HepG2 (cell line): ENCODE data around the gene NXPH1. TPM values are rescaled to one million over a fixed set of nuclear protein-coding genes. Genes with fewer than 3 reads are reported as not detected.

ENCODE experiments used
- ATAC-seq: fragments of 200-7000 bp; cut with Tn5 transposase; 3 replicates; pipeline ENCODE4 v1.9.1; 2020; ENCODE audit warnings: mild to moderate bottlenecking, moderate library complexity
- BruUV-seq: library from RNA; stranded (reverse); fragments of 400-500 nt; replicated peaks from 2 replicates; lab custom pipeline; 2021; lab: Mats Ljungman, UMichigan
- CTCF ChIA-PET: fragments of 300-600 bp; formaldehyde crosslinking; extraction: SDS; loops from one replicate; lab custom pipeline; 2021; ENCODE audit warnings: low total read pairs, inconsistent platforms, low intra/inter-chr PET ratio; lab: Yijun Ruan, JAX
- POLR2A ChIA-PET: fragments of 350-600 bp; sonication (Branson Sonifier 250); formaldehyde crosslinking; loops from one replicate; lab custom pipeline; 2020; ENCODE audit warnings: antibody characterized with exemption, inconsistent platforms; lab: Yijun Ruan, JAX
- DNase-seq: peaks from one replicate; pipeline ENCODE4 v3.0.0-alpha.2; 2015; ENCODE audit warnings: low spot score
- FAIRE-seq: peaks from 3 replicates; lab custom pipeline; 2011; peaks lifted over from hg19 to GRCh38; lab: Jason Lieb, UNC
- H2AFZ ChIP-seq: one replicate; pipeline ENCODE4 v1.6.1; 2011; ENCODE audit warnings: low read length, inconsistent platforms
- H3K27ac ChIP-seq: fragments of 300-600 bp; 3 replicates; pipeline ENCODE4 v1.8.0; 2011; ENCODE audit warnings: mixed run types, mild to moderate bottlenecking, mixed read lengths, low read length, inconsistent platforms; ENCODE audit not compliant: insufficient read depth; ENCODE audit errors: extremely low read length
- H3K27me3 ChIP-seq, 2 experiments: fragments of 200-600 bp in 1 of 2; 2 replicates in 1 of 2; 3 replicates in 1 of 2; pipeline versions ENCODE4 v1.6.0 to v1.8.0; 2011; ENCODE audit warnings: low read length in 2 of 2, mild to moderate bottlenecking in 2 of 2, moderate library complexity in 2 of 2, inconsistent platforms in 1 of 2; ENCODE audit not compliant: insufficient read depth in 2 of 2, control insufficient read depth in 1 of 2
- H3K36me3 ChIP-seq, 2 experiments: fragments of 200-600 bp in 1 of 2; replicated peaks in 1 of 2; 2 replicates in 1 of 2; 3 replicates in 1 of 2; pipeline versions ENCODE4 v1.5.1 to v1.8.0; 2011; ENCODE audit warnings: low read length in 2 of 2, inconsistent platforms in 1 of 2; ENCODE audit not compliant: insufficient read depth in 2 of 2, control insufficient read depth in 1 of 2
- H3K4me1 ChIP-seq: 2 replicates; pipeline ENCODE4 v1.5.1; 2012; ENCODE audit warnings: low read length, inconsistent platforms; ENCODE audit not compliant: insufficient read depth
- H3K4me2 ChIP-seq: 2 replicates; pipeline ENCODE4 v1.6.0; 2011; ENCODE audit warnings: low read depth, low read length, inconsistent platforms
- H3K4me3 ChIP-seq, 3 experiments: fragments of 200-600 bp in 1 of 3; sonication (generic), shearing (Covaris generic) in 1 of 3; replicated peaks in 1 of 3; 2 replicates each; pipeline ENCODE4 v1.5.1; 2011 to 2016; ENCODE audit warnings: low read length in 3 of 3, inconsistent platforms in 2 of 3, low read depth in 2 of 3, mild to moderate bottlenecking in 2 of 3, control low read depth in 1 of 3, mixed read lengths in 1 of 3; ENCODE audit not compliant: insufficient read depth in 1 of 3
- H3K79me2 ChIP-seq: one replicate; pipeline ENCODE4 v1.6.1; 2011; ENCODE audit warnings: low read length, inconsistent platforms; ENCODE audit not compliant: insufficient read depth
- H3K9ac ChIP-seq: 2 replicates; pipeline ENCODE4 v1.6.0; 2011; ENCODE audit warnings: mild to moderate bottlenecking, low read depth, low read length, inconsistent platforms; ENCODE audit not compliant: insufficient read depth
- H3K9me3 ChIP-seq: 2 replicates; pipeline ENCODE4 v1.5.1; 2012; ENCODE audit warnings: mild to moderate bottlenecking, low read length
- H4K20me1 ChIP-seq: 2 replicates; pipeline ENCODE4 v1.6.0; 2011; ENCODE audit warnings: inconsistent platforms, mild to moderate bottlenecking, low read length, moderate library complexity; ENCODE audit not compliant: insufficient read depth
- ATF7 ChIP-seq, 2 experiments: fragments of 450-650 bp in 1 of 2; sonication (generic) in 1 of 2; formaldehyde crosslinking in 1 of 2; IDR thresholded peaks; 2 replicates each; pipeline versions ENCODE4 v1.4.0 to v1.6.1; 2016 to 2020; ENCODE audit warnings: antibody characterized with exemption in 1 of 2, mild to moderate bottlenecking in 1 of 2, missing genetic modification reagents in 1 of 2
- CREB1 ChIP-seq, 2 experiments: fragments of 450-650 bp in 1 of 2; IDR thresholded peaks; 2 replicates each; pipeline ENCODE4 v1.6.1; 2016 to 2017; ENCODE audit warnings: control low read depth in 1 of 2, mild to moderate bottlenecking in 1 of 2, missing compliant biosample characterization in 1 of 2, missing genetic modification characterization in 1 of 2
- CREBL2 ChIP-seq: sonication (generic); formaldehyde crosslinking; IDR thresholded peaks from 2 replicates; pipeline ENCODE4 v1.8.1; 2023; ENCODE audit warnings: missing genetic modification reagents, mild to moderate bottlenecking, borderline replicate concordance
- DZIP1 ChIP-seq: sonication (generic); formaldehyde crosslinking; IDR thresholded peaks from 2 replicates; pipeline ENCODE4 v1.5.0; 2020; ENCODE audit warnings: mild to moderate bottlenecking, missing genetic modification reagents
- MAFK ChIP-seq, 2 experiments: IDR thresholded peaks in 1 of 2; conservative IDR thresholded peaks in 1 of 2; 2 replicates each; pipeline ENCODE4 v1.6.1; 2011; ENCODE audit warnings: improper control_type of control experiment in 2 of 2, low read length in 2 of 2
- RFX5 ChIP-seq: IDR thresholded peaks from 2 replicates; pipeline ENCODE4 v1.6.1; 2011; ENCODE audit warnings: low read depth, low read length, improper control_type of control experiment
- ZNF703 ChIP-seq: sonication (generic); formaldehyde crosslinking; IDR thresholded peaks from 2 replicates; pipeline ENCODE4 v1.5.1; 2020; ENCODE audit warnings: missing genetic modification reagents, mild to moderate bottlenecking, moderate library complexity, borderline replicate concordance
- WGBS: methylation state at CpG from one replicate; pipeline ENCODE4 v1.1.6; 2017; ENCODE audit warnings: low lambda C conversion rate; 5-methylcytosine and 5-hydroxymethylcytosine counted together
- in situ Hi-C: cut with HindIII; loops from 2 replicates; pipeline ENCODE4 v1.10.0; 2017; ENCODE audit warnings: low pct_unique_long_range_greater_than_20kb; ENCODE audit not compliant: extremely low pct_ligation_motif_present
- intact Hi-C: fragments of 100-400 bp; cut with micrococcal nuclease; formaldehyde crosslinking; loops from one replicate; pipeline ENCODE4 v1.10.0; 2022; ENCODE audit not compliant: unreplicated experiment
- polyA plus RNA-seq, 8 experiments: library from polyadenylated mRNA; depleted of rRNA in 3 of 8; stranded (reverse) in 7 of 8; unstranded in 1 of 8; fragments of >200 nt; fragmentation: Illumina TruSeq in 4 of 8; extraction: Trizol in 4 of 8; gene quantifications; 2 replicates each; pipeline versions ENCODE4 v1.2.1 to v1.2.3, GENCODE V29; 2011 to 2016; ENCODE audit warnings: low read depth in 4 of 8, missing spikeins in 1 of 8, mixed read lengths in 1 of 8; ENCODE audit not compliant: insufficient read depth in 1 of 8
- total RNA-seq, 5 experiments: library from RNA; depleted of rRNA; stranded (reverse); fragments of >200 nt; fragmentation: Illumina TruSeq; extraction: Trizol; gene quantifications; 2 replicates each; pipeline ENCODE4 v1.2.3, GENCODE V29; 2016; ENCODE audit warnings: low read depth in 1 of 5

Gene NXPH1
- total and polyA plus RNA-seq, 2 of the 13 experiments (the other 11 are each of a cell fraction or from before 2014, with no cell fraction given), result not detected

DNA sequence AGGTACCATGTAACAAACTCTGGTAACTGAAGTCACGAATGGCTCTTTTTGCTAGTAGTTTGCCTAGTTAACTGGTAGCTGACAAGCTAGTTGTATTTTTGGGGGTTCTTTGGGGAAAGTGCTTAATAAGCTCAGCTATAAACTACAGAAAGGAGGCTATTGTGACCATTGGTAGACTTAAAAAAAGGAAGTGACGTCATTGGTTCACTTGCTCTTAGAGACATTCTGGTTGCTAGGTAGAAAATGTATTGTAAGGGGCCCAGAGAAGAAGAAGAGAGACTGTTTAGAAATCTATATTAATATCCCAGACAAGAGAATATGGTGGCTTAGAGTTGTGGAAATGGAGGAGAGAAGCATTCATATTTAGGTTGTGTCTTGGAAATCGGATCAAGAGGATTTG, 103.0 kb downstream of the NXPH1 start:
- BruUV-seq, result no TSS peak
- peak; percentile 93 for TF ChIP-seq CREB1 (IDR thresholded peaks at IDR 0.05)
- TF ChIP-seq CREB1 (CRISPR knock-in tag; IDR thresholded peaks at IDR 0.05), result no peak
- TF ChIP-seq CREBL2 (CRISPR knock-in tag), result no peak
- peak; percentile 97 for TF ChIP-seq ATF7 (IDR thresholded peaks at IDR 0.05)
- no peak for TF ChIP-seq ATF7 (CRISPR knock-in tag; IDR thresholded peaks at IDR 0.05)
- TF ChIP-seq MAFK (conservative IDR thresholded peaks at IDR 0.05 in 1 of 2, IDR thresholded peaks at IDR 0.05 in 1 of 2; ENCODE audit: low read length in 2 of 2), result no peak
- TF ChIP-seq RFX5, result 0 out of 2 replicates have a peak, but pooled peaks have one; percentile 48
- TF ChIP-seq ZNF703 (CRISPR knock-in tag), result no peak
- TF ChIP-seq DZIP1 (CRISPR knock-in tag), result no peak
- intact Hi-C loops (no loop called here), in situ Hi-C loops (no loop called here)
- Histone ChIP-seq H3K9me3 (no peaks in the 10 kb centered on the region), H3K27ac (no peak overlapping the region), H2AFZ (no peak overlapping the region), H4K20me1 (no peaks in the 10 kb centered on the region), H3K4me2 (no peak overlapping the region), H3K4me3 (no peak overlapping the region), H3K27me3 (no peaks in the 10 kb centered on the region), H3K36me3 (no peaks in the 10 kb centered on the region), H3K79me2 (no peaks in the 10 kb centered on the region), H3K4me1 (no peaks in the 10 kb centered on the region), H3K9ac (no peak overlapping the region)
- FAIRE-seq, result no peak
- ChIA-PET CTCF (no interaction called here), POLR2A (no interaction called here)
- no peak for DNase-seq
- no peak for ATAC-seq
- 4% methylated on average over 3 of the region's 3 CpGs for WGBS
